Uterus (tissue), 4 donors: ENCODE measurements around the gene IFNAR1. TPM values are rescaled to one million over a fixed set of nuclear protein-coding genes. Genes with fewer than 3 reads are reported as not detected.
"Not testable (repeated sequence)": the region's sequence is repeated elsewhere in the genome, so short reads cannot be mapped to it uniquely, and the experiment has no call there.

Source experiments
- DNase-seq, 2 donors: peaks; one replicate each; pipeline ENCODE4 v3.0.0-alpha.2; 2019 to 2020
- H3K27ac ChIP-seq, 2 donors: fragments of 200-600 bp; sonication (generic); 1 replicate in 1 of 2; 2 replicates in 1 of 2; pipeline ENCODE4 v1.5.1; 2016 to 2018
- H3K27me3 ChIP-seq, 2 donors: fragments of 200-600 bp; sonication (generic); one replicate each; pipeline ENCODE4 v1.5.1; 2018 to 2019; ENCODE audit warnings: control low read depth in 1 of 2
- H3K36me3 ChIP-seq, 2 donors: fragments of 200-600 bp; sonication (generic); one replicate each; pipeline ENCODE4 v1.5.1; 2019; ENCODE audit warnings: control low read depth in 1 of 2
- H3K4me1 ChIP-seq, 2 donors: fragments of 200-600 bp; sonication (generic); one replicate each; pipeline ENCODE4 v1.5.1; 2018 to 2019; ENCODE audit warnings: control low read depth in 1 of 2
- H3K4me3 ChIP-seq, 2 donors: fragments of 200-600 bp; sonication (generic); 1 replicate in 1 of 2; 2 replicates in 1 of 2; pipeline ENCODE4 v1.5.1; 2018 to 2019; ENCODE audit warnings: mild to moderate bottlenecking in 1 of 2
- H3K9me3 ChIP-seq, 2 donors: fragments of 200-600 bp; sonication (generic); one replicate each; pipeline ENCODE4 v1.5.1; 2019; ENCODE audit warnings: control low read depth in 1 of 2
- CTCF ChIP-seq, 4 experiments: fragments of 200-600 bp in 2 of 4; fragments of 450-650 bp in 2 of 4; sonication (generic) in 2 of 4; IDR thresholded peaks; one replicate each; pipeline ENCODE4 v1.5.1; 2016 to 2019; ENCODE audit warnings: antibody characterized with exemption in 4 of 4, mild to moderate bottlenecking in 2 of 4, moderate library complexity in 1 of 4
- POLR2A ChIP-seq, 2 donors: fragments of 450-650 bp; IDR thresholded peaks; one replicate each; pipeline ENCODE4 v1.6.1; 2016; ENCODE audit warnings: antibody characterized with exemption in 2 of 2, mild to moderate bottlenecking in 1 of 2, moderate library complexity in 1 of 2
- intact Hi-C: fragments of 100-400 bp; cut with DNase I; formaldehyde crosslinking; loops from one replicate; pipeline ENCODE4 v1.15.1; 2023; ENCODE audit warnings: low total_unique reads
- total RNA-seq, 4 donors: library from RNA; depleted of rRNA in 3 of 4; stranded (reverse); fragments of >200 nt in 3 of 4; gene quantifications; one replicate each; pipeline versions ENCODE4 v1.1.0 to v1.2.4, GENCODE V29; 2014 to 2023
- donor health status: DM: yes; HTN: yes; CAD: no.

The IFNAR1 gene
- total RNA-seq, 4 donors from 2014 or later, result 26.8 to 115 (median 39.3) TPM

- no peak for DNase-seq
- Histone ChIP-seq H3K27me3 (no peaks in the 10 kb centered on the region), H3K4me1 (no peaks in the 10 kb centered on the region), H3K9me3 (no peaks in the 10 kb centered on the region), H3K27ac (no peak overlapping the region), H3K36me3 (no peaks in the 10 kb centered on the region), H3K4me3 (no peak overlapping the region)
- TF ChIP-seq POLR2A (IDR thresholded peaks at IDR 0.05), result no peak
- TF ChIP-seq CTCF (IDR thresholded peaks at IDR 0.05), result peak; percentile 36 to 55 (median 44)
- intact Hi-C loops, result no loop called here
Measured at GRCh38 chr21:33374450-33375096, 49.8 kb downstream of the IFNAR1 start.

GRCh38 chr21:33375101-33375644 lies 50.4 kb downstream of the IFNAR1 start:
- Histone ChIP-seq H3K27ac (no peak overlapping the region), H3K36me3 (no peaks in the 10 kb centered on the region), H3K9me3 (no peaks in the 10 kb centered on the region), H3K27me3 (no peaks in the 10 kb centered on the region), H3K4me3 (no peak overlapping the region), H3K4me1 (no peaks in the 10 kb centered on the region)
- TF ChIP-seq POLR2A (IDR thresholded peaks at IDR 0.05) (no peak), CTCF (IDR thresholded peaks at IDR 0.05) (no peak)
- DNase-seq, result no peak
- intact Hi-C loops, result no loop called here

GRCh38 chr21:33377221-33377920 lies 52.6 kb downstream of the IFNAR1 start:
- Histone ChIP-seq H3K27ac (no peak overlapping the region), H3K36me3 (no peaks in the 10 kb centered on the region), H3K9me3 (no peaks in the 10 kb centered on the region), H3K4me3 (no peak overlapping the region), H3K4me1 (no peaks in the 10 kb centered on the region), H3K27me3 (no peaks in the 10 kb centered on the region)
- TF ChIP-seq CTCF (IDR thresholded peaks at IDR 0.05) (no peak), POLR2A (IDR thresholded peaks at IDR 0.05) (no peak)
- no peak for DNase-seq
- intact Hi-C loops, result no loop called here

GRCh38 chr21:33378081-33378480 lies 53.3 kb downstream of the IFNAR1 start:
- no peaks in the 10 kb centered on the region for H3K9me3 ChIP-seq
- H3K4me3 ChIP-seq, result no peak overlapping the region
- H3K27ac ChIP-seq, result no peak overlapping the region
- TF ChIP-seq POLR2A (IDR thresholded peaks at IDR 0.05), result no peak
- no peak for TF ChIP-seq CTCF (IDR thresholded peaks at IDR 0.05)
- intact Hi-C loops, result no loop called here
- DNase-seq, result no peak
- H3K27me3 ChIP-seq, result no peaks in the 10 kb centered on the region
- H3K36me3 ChIP-seq, result no peaks in the 10 kb centered on the region
- no peaks in the 10 kb centered on the region for H3K4me1 ChIP-seq

- H3K27me3 ChIP-seq, intact Hi-C loops, H3K9me3 ChIP-seq, H3K4me1 ChIP-seq, H3K4me3 ChIP-seq, H3K36me3 ChIP-seq: not testable (repeated sequence)
- peak overlapping the region; percentile 68 to 71 for H3K27ac ChIP-seq
- peak in 1 of 2 donors; percentile 34 for DNase-seq
Measured at GRCh38 chr21:33379934-33380333, 55.2 kb downstream of the IFNAR1 start.
